GM19193 (cell line): Measurements from ENCODE around the gene STAT2.

Source experiments
- POLR2A ChIP-seq: IDR thresholded peaks from 4 replicates; pipeline ENCODE4 v1.6.1; 2011; ENCODE audit not compliant: insufficient read depth, insufficient read length; ENCODE audit errors: extremely low read depth

Gene STAT2

DNA sequence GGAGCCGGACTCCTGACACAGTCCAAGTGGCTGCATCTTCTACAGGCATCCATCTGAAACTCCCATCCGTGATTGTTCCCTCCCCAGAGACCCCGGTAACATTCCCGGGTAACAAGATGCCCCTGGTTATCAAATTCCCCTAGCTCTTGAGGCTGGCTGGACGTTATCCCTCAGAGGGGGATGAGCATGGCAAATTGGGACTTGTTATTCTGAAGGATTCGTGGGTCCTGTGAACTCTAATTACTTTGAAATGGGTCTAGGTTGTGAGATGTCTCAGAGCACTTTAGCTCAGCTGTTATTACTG is 25.5 kb downstream of the STAT2 start:
- no peak for TF ChIP-seq POLR2A

- peak; percentile 87 for TF ChIP-seq POLR2A
Measured at GRCh38 chr12:56333679-56334489, 26.0 kb downstream of the STAT2 start, which contains the start of gene PAN2. PAN2 (minus strand) TSS chr12:56334000; CDS start chr12:56333094, 906 bp downstream.

DNA sequence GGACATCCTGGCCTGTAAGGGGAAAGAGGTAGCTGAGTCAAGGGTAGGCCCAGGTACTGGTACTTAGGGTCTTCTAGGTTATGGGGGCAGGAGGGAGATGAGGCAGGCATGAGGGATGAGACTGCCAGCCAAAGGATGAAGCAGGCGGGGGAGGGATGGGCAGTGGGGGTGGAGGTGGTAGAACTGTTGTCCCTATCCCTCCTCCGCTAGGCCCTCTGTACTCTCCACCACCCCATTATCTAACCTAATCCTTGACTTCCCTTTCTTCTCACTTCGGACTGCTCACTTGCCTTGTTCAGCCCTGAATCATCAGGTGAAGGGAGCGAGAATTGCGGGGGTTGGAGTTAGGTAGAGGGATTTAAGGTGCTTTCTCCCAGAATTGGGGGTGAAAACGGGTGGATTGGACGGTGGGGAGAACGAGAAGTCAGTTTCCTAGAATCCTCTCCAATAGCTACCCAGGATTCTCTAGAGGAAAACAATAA is 26.7 kb downstream of the STAT2 start:
- TF ChIP-seq POLR2A = no peak

GRCh38 chr12:56332512-56333196 is 27.3 kb downstream of the STAT2 start:
- peak; percentile 7 for TF ChIP-seq POLR2A

- no peak for TF ChIP-seq POLR2A
Measured at GRCh38 chr12:56330936-56331490, 28.9 kb downstream of the STAT2 start.

- TF ChIP-seq POLR2A = no peak
Measured at GRCh38 chr12:56326533-56326932, 33.4 kb downstream of the STAT2 start.

DNA sequence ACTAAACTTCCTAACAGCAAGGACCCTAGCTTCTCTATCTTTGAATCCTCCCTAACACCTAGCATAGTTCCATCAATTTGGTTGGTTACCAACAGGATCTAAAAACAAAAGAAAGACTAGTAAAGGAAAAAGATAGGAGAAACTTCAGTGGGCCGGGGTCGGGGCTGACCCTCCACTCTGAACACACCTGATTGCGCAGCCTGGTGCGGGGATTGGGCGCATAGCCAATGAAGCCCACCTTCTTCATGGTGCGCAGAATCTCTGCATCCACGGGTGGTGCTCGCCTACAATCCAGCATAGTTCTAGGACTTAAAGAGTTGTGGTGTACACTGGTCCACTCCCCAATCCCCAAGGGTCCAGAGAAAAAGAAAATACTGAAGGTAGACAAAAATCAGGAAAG is 33.8 kb downstream of the STAT2 start:
- no peak for TF ChIP-seq POLR2A

- no peak for TF ChIP-seq POLR2A
Measured at GRCh38 chr12:56324206-56324605, 35.7 kb downstream of the STAT2 start.

DNA sequence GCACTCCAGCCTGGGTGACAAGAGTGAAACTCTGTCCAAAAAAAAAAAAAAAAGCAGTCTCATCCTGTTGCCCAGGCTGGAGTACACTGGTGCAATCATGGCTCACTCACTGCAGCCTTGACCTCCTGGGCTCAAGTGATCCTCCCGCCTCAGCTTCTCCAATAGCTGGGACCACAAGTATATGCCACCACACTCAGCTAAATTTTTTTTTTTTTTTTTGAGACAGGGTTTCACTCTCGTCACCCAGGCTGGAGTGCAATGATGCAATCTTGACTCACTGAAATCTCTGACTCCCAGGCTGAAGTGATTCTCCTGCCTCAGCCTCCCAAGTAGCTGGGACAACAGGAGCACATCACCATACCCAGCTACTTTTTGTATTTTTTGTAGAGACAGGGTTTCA is 38.9 kb downstream of the STAT2 start:
- TF ChIP-seq POLR2A = no peak

DNA sequence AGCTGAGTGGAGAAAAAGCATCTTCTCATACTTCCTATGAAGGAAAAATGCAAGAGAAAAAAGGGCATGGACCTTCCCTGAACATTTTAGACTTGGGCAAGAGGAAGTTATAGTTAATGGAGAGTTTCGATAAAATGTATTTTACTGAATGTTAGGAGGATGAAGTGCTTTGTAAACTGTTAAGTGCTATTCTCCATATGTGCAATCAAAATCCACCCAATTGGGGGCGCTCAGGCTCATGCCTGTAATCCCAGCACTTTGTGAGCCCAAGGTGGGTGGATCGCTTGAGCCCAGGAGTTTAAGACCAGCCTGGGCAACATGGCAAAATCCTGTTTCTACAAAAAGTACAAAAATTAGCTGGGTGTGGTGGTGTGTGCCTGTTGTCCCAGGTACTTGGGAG is 42.2 kb downstream of the STAT2 start:
- no peak for TF ChIP-seq POLR2A

DNA sequence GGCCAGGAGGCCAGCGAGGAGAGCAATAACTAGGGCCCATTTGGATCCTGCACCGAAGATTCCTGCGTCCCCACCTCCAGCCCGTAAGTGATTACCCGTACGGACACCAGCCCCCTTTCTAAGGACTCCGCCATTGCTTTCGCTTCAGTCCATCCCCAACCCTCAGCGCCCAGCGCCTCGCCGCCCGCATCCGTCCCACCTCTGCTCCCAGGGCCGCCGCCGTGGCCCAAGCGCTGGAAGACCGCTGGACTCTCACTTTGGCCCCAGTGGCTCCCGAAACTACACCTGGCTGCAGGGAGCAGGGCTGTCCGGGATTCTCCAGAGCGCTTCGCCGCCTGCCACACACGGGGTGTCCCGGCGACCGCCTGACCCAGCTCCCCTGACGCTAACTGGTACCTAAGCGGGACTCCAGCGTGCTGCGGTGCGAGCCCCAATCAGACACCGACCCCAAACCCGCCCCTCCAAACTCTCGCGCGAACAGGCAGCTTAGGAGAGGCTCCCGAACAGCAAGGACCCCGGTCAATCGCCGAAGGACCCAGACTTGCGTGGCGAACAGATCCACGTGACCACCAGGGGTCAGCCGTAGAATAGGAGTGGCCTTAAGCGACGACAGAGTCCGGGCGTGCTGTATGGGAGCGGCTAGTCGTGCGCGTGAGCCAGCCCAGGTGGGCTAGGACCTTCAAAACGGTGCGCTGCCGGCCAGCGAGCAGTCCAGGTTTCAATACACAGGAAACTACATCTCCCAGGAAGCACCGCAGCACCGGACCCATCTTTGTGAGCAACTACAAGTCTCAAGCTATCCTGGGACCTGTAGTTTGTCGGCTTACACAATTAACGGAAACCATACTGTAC is 44.1 kb downstream of the STAT2 start, which contains the start of gene CNPY2:
TSS of gene CNPY2 (minus strand) at position 367 of the 852 bp plus-strand sequence. CDS start 771 bp downstream, outside the sequence.
- peak; percentile 95 for TF ChIP-seq POLR2A

DNA sequence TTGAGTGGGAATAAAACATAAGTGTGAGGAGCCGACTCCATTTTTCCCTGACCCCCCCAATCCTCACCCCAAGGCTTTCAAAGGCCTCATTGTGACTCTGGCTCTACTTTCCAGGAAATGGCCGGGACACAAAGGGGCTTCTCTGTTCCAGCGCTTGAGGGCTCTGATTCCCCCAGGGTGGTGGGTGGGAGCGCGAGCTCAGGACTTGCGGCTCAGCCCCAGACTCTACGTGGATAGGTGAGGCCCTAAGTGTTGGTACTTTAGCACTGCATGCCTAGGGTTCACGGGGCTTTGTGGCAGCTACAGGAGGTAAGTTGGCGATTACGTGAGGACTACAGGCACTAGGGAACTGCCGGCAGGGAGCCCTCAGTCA is 44.7 kb downstream of the STAT2 start:
- no peak for TF ChIP-seq POLR2A

GRCh38 chr12:56311003-56311402 is 48.9 kb downstream of the STAT2 start:
- no peak for TF ChIP-seq POLR2A

GRCh38 chr12:56308714-56309113 is 51.2 kb downstream of the STAT2 start:
- TF ChIP-seq POLR2A = no peak
